Measurements from ENCODE around the gene CST6. TPM values are rescaled to one million over a fixed set of nuclear protein-coding genes. Genes with fewer than 3 reads are reported as not detected.

Gene CST6
- total and polyA plus RNA-seq, 2 of the 13 experiments (the other 11 are each of a cell fraction or from before 2014, with no cell fraction given): not detected

DNA sequence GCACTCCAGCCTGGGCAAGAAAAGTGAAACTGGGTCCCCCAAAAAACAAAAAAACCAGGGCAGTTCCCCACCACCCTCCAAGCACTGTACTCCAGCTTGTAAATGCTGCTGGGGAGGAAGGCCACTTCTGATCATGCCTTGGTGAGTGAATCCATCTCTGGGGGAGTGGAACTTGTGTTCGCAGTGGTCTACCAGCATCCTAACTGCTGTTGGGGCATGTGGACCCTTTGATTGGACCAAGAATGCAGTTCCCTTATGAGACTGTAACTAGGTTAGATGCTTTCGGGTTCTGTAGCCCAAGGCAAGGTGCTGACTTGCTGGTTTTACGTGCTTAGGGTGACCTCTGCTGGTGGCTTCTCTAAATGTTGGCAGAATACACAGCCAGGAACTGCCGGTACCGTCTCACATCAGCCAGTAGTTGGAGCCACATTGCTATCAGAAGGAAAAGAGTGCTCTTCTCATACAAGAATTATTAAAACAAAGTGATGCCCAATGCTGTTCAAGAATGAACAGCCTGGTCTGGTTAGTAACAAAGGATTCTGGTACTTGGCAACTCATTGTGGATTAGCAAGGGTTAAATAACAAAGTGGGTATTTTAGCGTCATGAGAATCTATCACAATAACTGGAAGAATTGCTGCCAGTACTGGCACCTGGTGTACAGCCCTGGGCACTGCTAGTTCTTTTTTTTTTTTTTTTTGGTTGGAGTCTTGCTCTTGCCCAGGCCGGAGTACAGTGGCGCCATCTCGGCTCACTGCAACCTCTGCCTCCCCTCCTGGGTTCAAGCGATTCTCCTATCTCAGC, 22.8 kb upstream of the CST6 start (continued):
- no peak for TF ChIP-seq ZHX2 (IDR thresholded peaks at IDR 0.05; ENCODE audit: low read depth)
- TF ChIP-seq ZHX2 (CRISPR knock-in tag; IDR thresholded peaks at IDR 0.05; ENCODE audit: borderline replicate concordance): no peak
- TF ChIP-seq RBM22 (optimal IDR thresholded peaks at IDR 0.05; ENCODE audit: low read length): no peak
- TF ChIP-seq, protein P1, sequence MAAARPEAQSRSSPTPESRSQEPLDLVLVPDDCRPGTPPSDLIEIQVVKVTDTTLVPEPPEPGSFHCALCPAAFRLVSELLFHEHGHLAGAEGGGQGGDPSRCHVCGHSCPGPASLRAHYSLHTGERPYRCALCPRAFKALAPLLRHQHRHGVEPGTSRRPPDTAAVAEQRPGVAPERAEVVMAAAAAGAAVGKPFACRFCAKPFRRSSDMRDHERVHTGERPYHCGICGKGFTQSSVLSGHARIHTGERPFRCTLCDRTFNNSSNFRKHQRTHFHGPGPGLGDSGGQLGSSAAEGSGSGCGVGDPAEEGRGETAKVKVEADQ (CRISPR knock-in tag; IDR thresholded peaks at IDR 0.05; ENCODE audit: borderline replicate concordance): no peak
- TF ChIP-seq ZKSCAN8 (CRISPR knock-in tag; IDR thresholded peaks at IDR 0.05; ENCODE audit: borderline replicate concordance): peak; percentile 19; the same call in 1 of the 2 replicates
- TF ChIP-seq ZNF180 (CRISPR knock-in tag; IDR thresholded peaks at IDR 0.05; ENCODE audit: borderline replicate concordance, low read depth): no peak
- peak; percentile 52; the same call in 1 of the 2 replicates for TF ChIP-seq RXRB (CRISPR knock-in tag; IDR thresholded peaks at IDR 0.05; ENCODE audit: borderline replicate concordance)
- TF ChIP-seq, protein P2, sequence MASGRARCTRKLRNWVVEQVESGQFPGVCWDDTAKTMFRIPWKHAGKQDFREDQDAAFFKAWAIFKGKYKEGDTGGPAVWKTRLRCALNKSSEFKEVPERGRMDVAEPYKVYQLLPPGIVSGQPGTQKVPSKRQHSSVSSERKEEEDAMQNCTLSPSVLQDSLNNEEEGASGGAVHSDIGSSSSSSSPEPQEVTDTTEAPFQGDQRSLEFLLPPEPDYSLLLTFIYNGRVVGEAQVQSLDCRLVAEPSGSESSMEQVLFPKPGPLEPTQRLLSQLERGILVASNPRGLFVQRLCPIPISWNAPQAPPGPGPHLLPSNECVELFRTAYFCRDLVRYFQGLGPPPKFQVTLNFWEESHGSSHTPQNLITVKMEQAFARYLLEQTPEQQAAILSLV (CRISPR knock-in tag; IDR thresholded peaks at IDR 0.05; ENCODE audit: borderline replicate concordance): 0 out of 2 replicates have a peak, but pooled peaks have one; percentile 19
- no peak for TF ChIP-seq CREB1 (IDR thresholded peaks at IDR 0.05)
- peak; percentile 17; the same call in 1 of the 2 replicates for TF ChIP-seq CREB1 (CRISPR knock-in tag; IDR thresholded peaks at IDR 0.05)
- TF ChIP-seq ZNF788 (CRISPR knock-in tag; IDR thresholded peaks at IDR 0.05; ENCODE audit: borderline replicate concordance): peak; percentile 51; the same call in 1 of the 2 replicates
- peak; percentile 74; the same call in 1 of the 2 replicates for TF ChIP-seq MIER3 (CRISPR knock-in tag; IDR thresholded peaks at IDR 0.05; ENCODE audit: borderline replicate concordance)
- TF ChIP-seq ZFX (CRISPR knock-in tag; IDR thresholded peaks at IDR 0.05; ENCODE audit: low read depth): peak; percentile 33; the same call in 1 of the 2 replicates
- no peak for TF ChIP-seq ZFYVE20 (CRISPR knock-in tag; IDR thresholded peaks at IDR 0.05; ENCODE audit: borderline replicate concordance, low read depth)
- no peak for TF ChIP-seq ZNF460 (CRISPR knock-in tag; IDR thresholded peaks at IDR 0.05; ENCODE audit: borderline replicate concordance)
- no peak for TF ChIP-seq CREM (IDR thresholded peaks at IDR 0.05)
- TF ChIP-seq CREM (CRISPR knock-in tag; IDR thresholded peaks at IDR 0.05): no peak
- no peak for TF ChIP-seq MAFG (CRISPR knock-in tag; IDR thresholded peaks at IDR 0.05)
- TF ChIP-seq FOXA3 (CRISPR knock-in tag; IDR thresholded peaks at IDR 0.05): peak; percentile 64; the same call in 1 of the 2 replicates
- TF ChIP-seq KDM3A (CRISPR knock-in tag; IDR thresholded peaks at IDR 0.05; ENCODE audit: low read depth): peak; percentile 81
- no peak for TF ChIP-seq ZSCAN25 (CRISPR knock-in tag; IDR thresholded peaks at IDR 0.05)

Measured in HepG2 (cell line).